Measurements from ENCODE around the gene CDH1.
"Not testable (repeated sequence)": the region's sequence is repeated elsewhere in the genome, so short reads cannot be mapped to it uniquely, and the experiment has no call there.

DNA sequence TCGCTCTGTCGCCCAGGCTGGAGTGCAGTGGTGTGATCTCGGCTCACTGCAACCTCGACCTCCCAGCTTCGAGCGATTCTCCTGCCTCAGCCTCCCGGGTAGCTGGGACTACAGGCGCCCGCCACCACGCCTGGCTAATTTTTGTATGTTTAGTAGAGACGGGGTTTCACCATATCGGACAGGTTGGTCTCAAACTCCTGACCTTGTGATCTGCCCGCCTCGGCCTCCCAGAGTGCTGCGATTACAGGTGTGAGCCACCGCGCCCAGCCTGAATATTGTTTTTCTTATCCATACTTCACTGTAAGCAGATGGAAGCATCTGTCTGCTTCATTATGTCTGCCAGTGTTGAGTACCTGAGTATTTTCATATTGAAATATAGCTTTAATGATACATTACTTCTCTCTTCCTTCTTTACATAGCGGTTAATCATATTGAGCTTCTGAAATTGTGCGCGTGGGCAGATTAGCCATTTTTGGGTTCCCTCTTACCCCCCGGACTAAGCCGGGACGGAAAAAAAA is 105.9 kb downstream of the CDH1 start:
- TF ChIP-seq, protein P1, sequence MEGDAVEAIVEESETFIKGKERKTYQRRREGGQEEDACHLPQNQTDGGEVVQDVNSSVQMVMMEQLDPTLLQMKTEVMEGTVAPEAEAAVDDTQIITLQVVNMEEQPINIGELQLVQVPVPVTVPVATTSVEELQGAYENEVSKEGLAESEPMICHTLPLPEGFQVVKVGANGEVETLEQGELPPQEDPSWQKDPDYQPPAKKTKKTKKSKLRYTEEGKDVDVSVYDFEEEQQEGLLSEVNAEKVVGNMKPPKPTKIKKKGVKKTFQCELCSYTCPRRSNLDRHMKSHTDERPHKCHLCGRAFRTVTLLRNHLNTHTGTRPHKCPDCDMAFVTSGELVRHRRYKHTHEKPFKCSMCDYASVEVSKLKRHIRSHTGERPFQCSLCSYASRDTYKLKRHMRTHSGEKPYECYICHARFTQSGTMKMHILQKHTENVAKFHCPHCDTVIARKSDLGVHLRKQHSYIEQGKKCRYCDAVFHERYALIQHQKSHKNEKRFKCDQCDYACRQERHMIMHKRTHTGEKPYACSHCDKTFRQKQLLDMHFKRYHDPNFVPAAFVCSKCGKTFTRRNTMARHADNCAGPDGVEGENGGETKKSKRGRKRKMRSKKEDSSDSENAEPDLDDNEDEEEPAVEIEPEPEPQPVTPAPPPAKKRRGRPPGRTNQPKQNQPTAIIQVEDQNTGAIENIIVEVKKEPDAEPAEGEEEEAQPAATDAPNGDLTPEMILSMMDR (IDR thresholded peaks at IDR 0.05) = not testable (repeated sequence)
- TF ChIP-seq, protein P2, sequence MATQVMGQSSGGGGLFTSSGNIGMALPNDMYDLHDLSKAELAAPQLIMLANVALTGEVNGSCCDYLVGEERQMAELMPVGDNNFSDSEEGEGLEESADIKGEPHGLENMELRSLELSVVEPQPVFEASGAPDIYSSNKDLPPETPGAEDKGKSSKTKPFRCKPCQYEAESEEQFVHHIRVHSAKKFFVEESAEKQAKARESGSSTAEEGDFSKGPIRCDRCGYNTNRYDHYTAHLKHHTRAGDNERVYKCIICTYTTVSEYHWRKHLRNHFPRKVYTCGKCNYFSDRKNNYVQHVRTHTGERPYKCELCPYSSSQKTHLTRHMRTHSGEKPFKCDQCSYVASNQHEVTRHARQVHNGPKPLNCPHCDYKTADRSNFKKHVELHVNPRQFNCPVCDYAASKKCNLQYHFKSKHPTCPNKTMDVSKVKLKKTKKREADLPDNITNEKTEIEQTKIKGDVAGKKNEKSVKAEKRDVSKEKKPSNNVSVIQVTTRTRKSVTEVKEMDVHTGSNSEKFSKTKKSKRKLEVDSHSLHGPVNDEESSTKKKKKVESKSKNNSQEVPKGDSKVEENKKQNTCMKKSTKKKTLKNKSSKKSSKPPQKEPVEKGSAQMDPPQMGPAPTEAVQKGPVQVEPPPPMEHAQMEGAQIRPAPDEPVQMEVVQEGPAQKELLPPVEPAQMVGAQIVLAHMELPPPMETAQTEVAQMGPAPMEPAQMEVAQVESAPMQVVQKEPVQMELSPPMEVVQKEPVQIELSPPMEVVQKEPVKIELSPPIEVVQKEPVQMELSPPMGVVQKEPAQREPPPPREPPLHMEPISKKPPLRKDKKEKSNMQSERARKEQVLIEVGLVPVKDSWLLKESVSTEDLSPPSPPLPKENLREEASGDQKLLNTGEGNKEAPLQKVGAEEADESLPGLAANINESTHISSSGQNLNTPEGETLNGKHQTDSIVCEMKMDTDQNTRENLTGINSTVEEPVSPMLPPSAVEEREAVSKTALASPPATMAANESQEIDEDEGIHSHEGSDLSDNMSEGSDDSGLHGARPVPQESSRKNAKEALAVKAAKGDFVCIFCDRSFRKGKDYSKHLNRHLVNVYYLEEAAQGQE (IDR thresholded peaks at IDR 0.05; ENCODE audit: insufficient read depth in 1 of 2, low read depth in 2 of 2, low read length in 1 of 2) = not testable (repeated sequence)
- TF ChIP-seq SIN3A (IDR thresholded peaks at IDR 0.05; ENCODE audit: borderline replicate concordance, insufficient read depth, low read depth, low read length); POLR2AphosphoS5 (IDR thresholded peaks at IDR 0.05; ENCODE audit: low read depth, low read length): not testable (repeated sequence)

Data from Panc1 (cell line).